GM23248 (cell line): ENCODE measurements around the gene ABCD1. TPM values are rescaled to one million over a fixed set of nuclear protein-coding genes. Genes with fewer than 3 reads are reported as not detected.
A peak's percentile ranks its signal among the peaks of the same experiment; 100 is the strongest.

Experiments used
- DNase-seq: peaks from one replicate; pipeline ENCODE4 v3.0.0-alpha.2; 2015
- H2AFZ ChIP-seq: fragments of 200-600 bp; sonication (generic); 2 replicates; pipeline ENCODE4 v1.6.1; 2016; ENCODE audit warnings: antibody characterized with exemption
- H3F3A ChIP-seq: fragments of 200-600 bp; sonication (generic); 2 replicates; pipeline ENCODE4 v1.6.1; 2016; ENCODE audit warnings: mild to moderate bottlenecking, antibody characterized with exemption, mixed run types; ENCODE audit not compliant: insufficient read depth
- H3K27ac ChIP-seq: fragments of 200-600 bp; sonication (generic); 2 replicates; pipeline ENCODE4 v1.5.1; 2016; ENCODE audit warnings: mild to moderate bottlenecking
- H3K27me3 ChIP-seq: fragments of 200-600 bp; sonication (generic); replicated peaks from 2 replicates; pipeline ENCODE4 v1.6.1; 2016; ENCODE audit warnings: mild to moderate bottlenecking; ENCODE audit not compliant: insufficient read depth
- H3K36me3 ChIP-seq: fragments of 200-600 bp; sonication (generic); 2 replicates; pipeline ENCODE4 v1.6.1; 2016; ENCODE audit warnings: low read depth, mild to moderate bottlenecking
- H3K4me1 ChIP-seq: fragments of 200-600 bp; sonication (generic); 2 replicates; pipeline ENCODE4 v1.6.1; 2016; ENCODE audit warnings: mild to moderate bottlenecking; ENCODE audit not compliant: insufficient read depth
- H3K4me2 ChIP-seq: fragments of 200-600 bp; sonication (generic); one replicate; pipeline ENCODE4 v1.6.1; 2016; ENCODE audit warnings: mild to moderate bottlenecking; ENCODE audit not compliant: unreplicated experiment
- H3K4me3 ChIP-seq: fragments of 200-600 bp; sonication (generic); 2 replicates; pipeline ENCODE4 v1.5.1; 2016; ENCODE audit warnings: mild to moderate bottlenecking
- H3K79me2 ChIP-seq: fragments of 200-600 bp; sonication (generic); 2 replicates; pipeline ENCODE4 v1.6.1; 2016; ENCODE audit warnings: mild to moderate bottlenecking; ENCODE audit not compliant: insufficient read depth
- H3K9ac ChIP-seq: fragments of 200-600 bp; sonication (generic); 2 replicates; pipeline ENCODE4 v1.6.1; 2016; ENCODE audit warnings: mild to moderate bottlenecking
- H3K9me2 ChIP-seq: fragments of 200-600 bp; sonication (generic); 2 replicates; pipeline ENCODE4 v1.6.1; 2016; ENCODE audit warnings: mixed run types, mild to moderate bottlenecking, moderate library complexity; ENCODE audit not compliant: insufficient read depth
- H3K9me3 ChIP-seq: fragments of 200-600 bp; sonication (generic); one replicate; pipeline ENCODE4 v1.6.1; 2017; ENCODE audit warnings: low read depth
- H4K20me1 ChIP-seq: fragments of 200-600 bp; sonication (generic); 2 replicates; pipeline ENCODE4 v1.6.0; 2016; ENCODE audit not compliant: insufficient read depth
- EZH2 ChIP-seq: fragments of 200-600 bp; sonication (generic); IDR thresholded peaks from 2 replicates; pipeline ENCODE4 v1.6.1; 2018; ENCODE audit warnings: antibody characterized with exemption, mild to moderate bottlenecking; ENCODE audit not compliant: insufficient read depth, poor library complexity, severe bottlenecking
- EZH2phosphoT487 ChIP-seq: fragments of 200-600 bp; sonication (generic); IDR thresholded peaks from 2 replicates; pipeline ENCODE4 v1.6.1; 2018; ENCODE audit warnings: antibody characterized with exemption, moderate library complexity, mild to moderate bottlenecking, low read depth; ENCODE audit not compliant: insufficient read depth
- WGBS, 2 experiments: methylation state at CpG; one replicate each; pipeline ENCODE4 v1.1.6; 2015 to 2017; ENCODE audit warnings: low lambda C conversion rate in 2 of 2, low coverage in 1 of 2; ENCODE audit errors: missing lambda C conversion rate in 2 of 2; 5-methylcytosine and 5-hydroxymethylcytosine counted together
- in situ Hi-C: fragments of 300-500 bp; cut with MboI; formaldehyde crosslinking; loops from 2 replicates; pipeline ENCODE4 v1.15.0; 2020
- polyA plus RNA-seq: library from polyadenylated mRNA; unstranded; fragments of >200 nt; fragmentation: Nextera tagmentation; extraction: Ambion mirVana; gene quantifications from 2 replicates; pipeline ENCODE4 v1.2.1, GENCODE V29; 2016
- total RNA-seq: library from RNA; depleted of rRNA; stranded (reverse); fragments of >200 nt; shearing (Covaris generic); gene quantifications from 2 replicates; pipeline ENCODE4 v1.2.3, GENCODE V29; 2014

ABCD1 gene
- total and polyA plus RNA-seq, 2 experiments from 2014 or later = 9.8 to 24.4 TPM

- WGBS, 2 experiments = 0% methylated on average over 20 to 23 of the region's 78 CpGs
Observed at GRCh38 chrX:153723351-153724251, 1.1 kb upstream of the ABCD1 start.

GRCh38 chrX:153725039-153725831, 579 bp downstream of the ABCD1 start:
- Histone ChIP-seq H3K36me3 (no peaks in the 10 kb centered on the region; the same call in 1 of the 2 replicates), H4K20me1 (no peaks in the 10 kb centered on the region), H3K4me2 (peak overlapping the region; percentile 42), H3K79me2 (peaks cover 44% of the 10 kb centered on the region), H3K9me3 (no peaks in the 10 kb centered on the region), H3K9me2 (no peaks in the 10 kb centered on the region), H3K9ac (peak overlapping the region; percentile 95), H3K27me3 (no peaks in the 10 kb centered on the region), H2AFZ (no peak overlapping the region), H3F3A (peaks cover 5% of the 10 kb centered on the region; the same call in 1 of the 2 replicates), H3K4me1 (peaks cover 18% of the 10 kb centered on the region; the same call in 1 of the 2 replicates), H3K27ac (peak overlapping the region; percentile 72), H3K4me3 (peak overlapping the region; percentile 64)
- TF ChIP-seq EZH2 = no peak
- TF ChIP-seq EZH2phosphoT487 = no peak
- 78 to 90% methylated on average over 9 to 14 of the region's 55 CpGs for WGBS, 2 experiments
- in situ Hi-C loops = no loop called here
- no peak for DNase-seq

More at GRCh38 chrX:153723351-153724251, 1.1 kb upstream of the ABCD1 start:
- Histone ChIP-seq H3K9me2 (no peaks in the 10 kb centered on the region), H3K9me3 (no peaks in the 10 kb centered on the region), H3K36me3 (no peaks in the 10 kb centered on the region; the same call in 1 of the 2 replicates), H3K4me2 (peak overlapping the region; percentile 73), H3K4me3 (peak overlapping the region; percentile 77), H3F3A (peaks cover 5% of the 10 kb centered on the region; the same call in 1 of the 2 replicates), H3K9ac (peak overlapping the region; percentile 95), H3K4me1 (peaks cover 18% of the 10 kb centered on the region; the same call in 1 of the 2 replicates), H3K27me3 (no peaks in the 10 kb centered on the region), H4K20me1 (no peaks in the 10 kb centered on the region), H3K79me2 (peaks cover 58% of the 10 kb centered on the region), H2AFZ (peak overlapping the region; percentile 44; the same call in 1 of the 2 replicates), H3K27ac (peak overlapping the region; percentile 89)
- in situ Hi-C loops = no loop called here
- peak; percentile 66 for DNase-seq
- no peak for TF ChIP-seq EZH2
- no peak for TF ChIP-seq EZH2phosphoT487

GRCh38 chrX:153725832-153726285, 1.2 kb downstream of the ABCD1 start:
- H3K27ac ChIP-seq = peak overlapping the region; percentile 72
- H3K79me2 ChIP-seq = peaks cover 38% of the 10 kb centered on the region
- H3K9me2 ChIP-seq = no peaks in the 10 kb centered on the region
- H3K9ac ChIP-seq = peak overlapping the region; percentile 73
- peaks cover 5% of the 10 kb centered on the region; the same call in 1 of the 2 replicates for H3F3A ChIP-seq
- H3K4me2 ChIP-seq = no peak overlapping the region
- H3K27me3 ChIP-seq = no peaks in the 10 kb centered on the region
- peak; percentile 36 for DNase-seq
- 22 to 28% methylated on average over 19 to 32 of the region's 35 CpGs for WGBS, 2 experiments
- in situ Hi-C loops = no loop called here
- H3K4me1 ChIP-seq = peaks cover 18% of the 10 kb centered on the region; the same call in 1 of the 2 replicates
- H3K9me3 ChIP-seq = no peaks in the 10 kb centered on the region
- no peaks in the 10 kb centered on the region for H3K36me3 ChIP-seq
- no peak overlapping the region for H2AFZ ChIP-seq
- H3K4me3 ChIP-seq = peak overlapping the region; percentile 52
- no peaks in the 10 kb centered on the region for H4K20me1 ChIP-seq
- TF ChIP-seq EZH2 (no peak), EZH2phosphoT487 (no peak)
